ENCODE results near the gene KCNK5. TPM values are rescaled to one million over a fixed set of nuclear protein-coding genes. Genes with fewer than 3 reads are reported as not detected.

Gene KCNK5
- total and polyA plus RNA-seq, 12 donors = 0.06 to 1.1 (median 0.25) TPM; not detected in 1

Other genes starting within 250 kb of the KCNK5 start
- 1 to 10 TPM in 8 of 10 donors, under 1 TPM in 2; 0.58 to 5.9 (median 2.0) TPM for gene GLP1R, start 180.7 kb downstream of the KCNK5 start, total RNA-seq
- 1 to 10 TPM in 1 of 2 donors, under 1 TPM in 1; 0.39 to 1.1 TPM for gene GLP1R, start 180.7 kb downstream of the KCNK5 start, polyA plus RNA-seq
- 10 to 100 TPM in 1 of 10 donors, 1 to 10 TPM in 9; 6.4 to 10.4 (median 8.9) TPM for gene SAYSD1, start 114.3 kb downstream of the KCNK5 start, total RNA-seq
- gene SAYSD1, start 114.3 kb downstream of the KCNK5 start, polyA plus RNA-seq = 10 to 100 TPM in 1 of 2 donors, 1 to 10 TPM in 1; 7.3 to 11.5 TPM
- gene KCNK17, start 84.9 kb upstream of the KCNK5 start, total RNA-seq = under 1 TPM in 4 of 10 donors, not detected in 6; 0.13 to 0.39 (median 0.17) TPM
- under 1 TPM; 0.20 to 0.37 TPM for gene KCNK17, start 84.9 kb upstream of the KCNK5 start, polyA plus RNA-seq
- gene KCNK16, start 93.2 kb upstream of the KCNK5 start, total RNA-seq = not detected
- not detected for gene KCNK16, start 93.2 kb upstream of the KCNK5 start, polyA plus RNA-seq

Measured in heart right ventricle (tissue), 12 donors.